HepG2 (cell line): ENCODE data around the gene HMG20B. TPM values are rescaled to one million over a fixed set of nuclear protein-coding genes. Genes with fewer than 3 reads are reported as not detected.

Experiments
- ATAC-seq: fragments of 200-7000 bp; cut with Tn5 transposase; 3 replicates; pipeline ENCODE4 v1.9.1; 2020; ENCODE audit warnings: mild to moderate bottlenecking, moderate library complexity
- BruUV-seq: library from RNA; stranded (reverse); fragments of 400-500 nt; replicated peaks from 2 replicates; lab custom pipeline; 2021; lab: Mats Ljungman, UMichigan
- CTCF ChIA-PET: fragments of 300-600 bp; formaldehyde crosslinking; extraction: SDS; loops from one replicate; lab custom pipeline; 2021; ENCODE audit warnings: low total read pairs, inconsistent platforms, low intra/inter-chr PET ratio; lab: Yijun Ruan, JAX
- POLR2A ChIA-PET: fragments of 350-600 bp; sonication (Branson Sonifier 250); formaldehyde crosslinking; loops from one replicate; lab custom pipeline; 2020; ENCODE audit warnings: antibody characterized with exemption, inconsistent platforms; lab: Yijun Ruan, JAX
- DNase-seq: peaks from one replicate; pipeline ENCODE4 v3.0.0-alpha.2; 2015; ENCODE audit warnings: low spot score
- FAIRE-seq: peaks from 3 replicates; lab custom pipeline; 2011; peaks lifted over from hg19 to GRCh38; lab: Jason Lieb, UNC
- H2AFZ ChIP-seq: one replicate; pipeline ENCODE4 v1.6.1; 2011; ENCODE audit warnings: low read length, inconsistent platforms
- H3K27ac ChIP-seq: fragments of 300-600 bp; 3 replicates; pipeline ENCODE4 v1.8.0; 2011; ENCODE audit warnings: mixed run types, mild to moderate bottlenecking, mixed read lengths, low read length, inconsistent platforms; ENCODE audit not compliant: insufficient read depth; ENCODE audit errors: extremely low read length
- H3K27me3 ChIP-seq, 2 experiments: fragments of 200-600 bp in 1 of 2; 2 replicates in 1 of 2; 3 replicates in 1 of 2; pipeline versions ENCODE4 v1.6.0 to v1.8.0; 2011; ENCODE audit warnings: low read length in 2 of 2, mild to moderate bottlenecking in 2 of 2, moderate library complexity in 2 of 2, inconsistent platforms in 1 of 2; ENCODE audit not compliant: insufficient read depth in 2 of 2, control insufficient read depth in 1 of 2
- H3K36me3 ChIP-seq, 2 experiments: fragments of 200-600 bp in 1 of 2; replicated peaks in 1 of 2; 2 replicates in 1 of 2; 3 replicates in 1 of 2; pipeline versions ENCODE4 v1.5.1 to v1.8.0; 2011; ENCODE audit warnings: low read length in 2 of 2, inconsistent platforms in 1 of 2; ENCODE audit not compliant: insufficient read depth in 2 of 2, control insufficient read depth in 1 of 2
- H3K4me1 ChIP-seq: 2 replicates; pipeline ENCODE4 v1.5.1; 2012; ENCODE audit warnings: low read length, inconsistent platforms; ENCODE audit not compliant: insufficient read depth
- H3K4me2 ChIP-seq: 2 replicates; pipeline ENCODE4 v1.6.0; 2011; ENCODE audit warnings: low read depth, low read length, inconsistent platforms
- H3K4me3 ChIP-seq, 3 experiments: fragments of 200-600 bp in 1 of 3; sonication (generic), shearing (Covaris generic) in 1 of 3; replicated peaks in 1 of 3; 2 replicates each; pipeline ENCODE4 v1.5.1; 2011 to 2016; ENCODE audit warnings: low read length in 3 of 3, inconsistent platforms in 2 of 3, low read depth in 2 of 3, mild to moderate bottlenecking in 2 of 3, control low read depth in 1 of 3, mixed read lengths in 1 of 3; ENCODE audit not compliant: insufficient read depth in 1 of 3
- H3K79me2 ChIP-seq: one replicate; pipeline ENCODE4 v1.6.1; 2011; ENCODE audit warnings: low read length, inconsistent platforms; ENCODE audit not compliant: insufficient read depth
- H3K9ac ChIP-seq: 2 replicates; pipeline ENCODE4 v1.6.0; 2011; ENCODE audit warnings: mild to moderate bottlenecking, low read depth, low read length, inconsistent platforms; ENCODE audit not compliant: insufficient read depth
- H3K9me3 ChIP-seq: 2 replicates; pipeline ENCODE4 v1.5.1; 2012; ENCODE audit warnings: mild to moderate bottlenecking, low read length
- H4K20me1 ChIP-seq: 2 replicates; pipeline ENCODE4 v1.6.0; 2011; ENCODE audit warnings: inconsistent platforms, mild to moderate bottlenecking, low read length, moderate library complexity; ENCODE audit not compliant: insufficient read depth
- BRCA1 ChIP-seq: sonication (generic); formaldehyde crosslinking; IDR thresholded peaks from 2 replicates; pipeline ENCODE4 v1.4.0; 2020; ENCODE audit warnings: missing genetic modification reagents
- BRD4 ChIP-seq: sonication (generic); formaldehyde crosslinking; IDR thresholded peaks from 2 replicates; pipeline ENCODE4 v1.4.0; 2020; ENCODE audit warnings: missing genetic modification reagents
- CAMTA2 ChIP-seq: sonication (generic); formaldehyde crosslinking; IDR thresholded peaks from 2 replicates; pipeline ENCODE4 v1.4.0; 2020; ENCODE audit warnings: mild to moderate bottlenecking, missing genetic modification reagents, borderline replicate concordance
- FOXA1 ChIP-seq, 2 experiments: fragments of 450-650 bp in 1 of 2; sonication (generic) in 1 of 2; formaldehyde crosslinking in 1 of 2; IDR thresholded peaks; 2 replicates each; pipeline versions ENCODE4 v1.4.0 to v1.6.1; 2016 to 2020; ENCODE audit warnings: missing genetic modification reagents in 1 of 2
- HDAC2 ChIP-seq: sonication (generic); formaldehyde crosslinking; IDR thresholded peaks from 2 replicates; pipeline ENCODE4 v1.4.0; 2020; ENCODE audit warnings: missing genetic modification reagents
- MAF1 ChIP-seq: sonication (generic); formaldehyde crosslinking; IDR thresholded peaks from 2 replicates; pipeline ENCODE4 v1.5.0; 2020; ENCODE audit warnings: missing genetic modification reagents, borderline replicate concordance
- MATR3 ChIP-seq: sonication (generic); formaldehyde crosslinking; IDR thresholded peaks from 2 replicates; pipeline ENCODE4 v1.4.0; 2020; ENCODE audit warnings: missing genetic modification reagents
- MTA1 ChIP-seq: sonication (generic); formaldehyde crosslinking; IDR thresholded peaks from 2 replicates; pipeline ENCODE4 v1.4.0; 2020; ENCODE audit warnings: missing genetic modification reagents, mild to moderate bottlenecking, borderline replicate concordance
- NPAS2 ChIP-seq: sonication (generic); formaldehyde crosslinking; IDR thresholded peaks from 2 replicates; pipeline ENCODE4 v1.8.0; 2022; ENCODE audit warnings: mild to moderate bottlenecking, missing genetic modification reagents, borderline replicate concordance
- NR2C2 ChIP-seq: sonication (generic); formaldehyde crosslinking; IDR thresholded peaks from 2 replicates; pipeline ENCODE4 v1.4.0; 2020; ENCODE audit warnings: missing genetic modification reagents, mild to moderate bottlenecking, moderate library complexity, borderline replicate concordance
- POLR2AphosphoS5 ChIP-seq: IDR thresholded peaks from 2 replicates; pipeline ENCODE4 v1.6.1; 2012; ENCODE audit warnings: low read depth, low read length
- RBFOX2 ChIP-seq: fragments of 200-400 bp; formaldehyde crosslinking; IDR thresholded peaks from 2 replicates; pipeline ENCODE4 v1.6.1; 2017; ENCODE audit warnings: low read depth, mild to moderate bottlenecking, low read length
- SAFB2 ChIP-seq: sonication (generic); formaldehyde crosslinking; IDR thresholded peaks from 2 replicates; pipeline ENCODE4 v1.5.1; 2020; ENCODE audit warnings: missing genetic modification reagents, low read depth, mild to moderate bottlenecking, borderline replicate concordance
- SOX13 ChIP-seq, 3 experiments: fragments of 450-650 bp in 1 of 3; sonication (generic) in 1 of 3; formaldehyde crosslinking in 1 of 3; IDR thresholded peaks in 2 of 3; conservative IDR thresholded peaks in 1 of 3; 2 replicates each; pipeline versions ENCODE4 v1.5.0 to v1.6.1; 2016 to 2020; ENCODE audit warnings: antibody characterized with exemption in 1 of 3, mild to moderate bottlenecking in 1 of 3, missing compliant biosample characterization in 1 of 3, missing genetic modification reagents in 1 of 3, moderate library complexity in 1 of 3
- SRSF4 ChIP-seq: fragments of 200-400 bp; formaldehyde crosslinking; IDR thresholded peaks from one replicate; pipeline ENCODE4 v1.6.1; 2018; ENCODE audit warnings: mild to moderate bottlenecking, low read depth, low read length, moderate library complexity; ENCODE audit not compliant: poor library complexity, severe bottlenecking
- TBP ChIP-seq: sonication (generic); formaldehyde crosslinking; IDR thresholded peaks from 2 replicates; pipeline ENCODE4 v1.5.0; 2020; ENCODE audit warnings: missing genetic modification reagents
- ZNF354B ChIP-seq: sonication (generic); formaldehyde crosslinking; IDR thresholded peaks from 2 replicates; pipeline ENCODE4 v1.8.0; 2022; ENCODE audit warnings: mild to moderate bottlenecking, missing genetic modification reagents
- WGBS: methylation state at CpG from one replicate; pipeline ENCODE4 v1.1.6; 2017; ENCODE audit warnings: low lambda C conversion rate; 5-methylcytosine and 5-hydroxymethylcytosine counted together
- in situ Hi-C: cut with HindIII; loops from 2 replicates; pipeline ENCODE4 v1.10.0; 2017; ENCODE audit warnings: low pct_unique_long_range_greater_than_20kb; ENCODE audit not compliant: extremely low pct_ligation_motif_present
- intact Hi-C: fragments of 100-400 bp; cut with micrococcal nuclease; formaldehyde crosslinking; loops from one replicate; pipeline ENCODE4 v1.10.0; 2022; ENCODE audit not compliant: unreplicated experiment
- polyA plus RNA-seq, 8 experiments: library from polyadenylated mRNA; depleted of rRNA in 3 of 8; stranded (reverse) in 7 of 8; unstranded in 1 of 8; fragments of >200 nt; fragmentation: Illumina TruSeq in 4 of 8; extraction: Trizol in 4 of 8; gene quantifications; 2 replicates each; pipeline versions ENCODE4 v1.2.1 to v1.2.3, GENCODE V29; 2011 to 2016; ENCODE audit warnings: low read depth in 4 of 8, missing spikeins in 1 of 8, mixed read lengths in 1 of 8; ENCODE audit not compliant: insufficient read depth in 1 of 8
- total RNA-seq, 5 experiments: library from RNA; depleted of rRNA; stranded (reverse); fragments of >200 nt; fragmentation: Illumina TruSeq; extraction: Trizol; gene quantifications; 2 replicates each; pipeline ENCODE4 v1.2.3, GENCODE V29; 2016; ENCODE audit warnings: low read depth in 1 of 5
- TF ChIP-seq, protein P1 (sequence below): sonication (generic); formaldehyde crosslinking; IDR thresholded peaks from 2 replicates; pipeline ENCODE4 v1.4.0; 2020; ENCODE audit warnings: missing genetic modification reagents
- TF ChIP-seq, protein P2 (sequence below): sonication (generic); formaldehyde crosslinking; IDR thresholded peaks from 2 replicates; pipeline ENCODE4 v1.5.0; 2020; ENCODE audit warnings: missing genetic modification reagents

Gene HMG20B
- total and polyA plus RNA-seq, 2 of the 13 experiments (the other 11 are each of a cell fraction or from before 2014, with no cell fraction given): 23.9 to 29.2 TPM

DNA sequence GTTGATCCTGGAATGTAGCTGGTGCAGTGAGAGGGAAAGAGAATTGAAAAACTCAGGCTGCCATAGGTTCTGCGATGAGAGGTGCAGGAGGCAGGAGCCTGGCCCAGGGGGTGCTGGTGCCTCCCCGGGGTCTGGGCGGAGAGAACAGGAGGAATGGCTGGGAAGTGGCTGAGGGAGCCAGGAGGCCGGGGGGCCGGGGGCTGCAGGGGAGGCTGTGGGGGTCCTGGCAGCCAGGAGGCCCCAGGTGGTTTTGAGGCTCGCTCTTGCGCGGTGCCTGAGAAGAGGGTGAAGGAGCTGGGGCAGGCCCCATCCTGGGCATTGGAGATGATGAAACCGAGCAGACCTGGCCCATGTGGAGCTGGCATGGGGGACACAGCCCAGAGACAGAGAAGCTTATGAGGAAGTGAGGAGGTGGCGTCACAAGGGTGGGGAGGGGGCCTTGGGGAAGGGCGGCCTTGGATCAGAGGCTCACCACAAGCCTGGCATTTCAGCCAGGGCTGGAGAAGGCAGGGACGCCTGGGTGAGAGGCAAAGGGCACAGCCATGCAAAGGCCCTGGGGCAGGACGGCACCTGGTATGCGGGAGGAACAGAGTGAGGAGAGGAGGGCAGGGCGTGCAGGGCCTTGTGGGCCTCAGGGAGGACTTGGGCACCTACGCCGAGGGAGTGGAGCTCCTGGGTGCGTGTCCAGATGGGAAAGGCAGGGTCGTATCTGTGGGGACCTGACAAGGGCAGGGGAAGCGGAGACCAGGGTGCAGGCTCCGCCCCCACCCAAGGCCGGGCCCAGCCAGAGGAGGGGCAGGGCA is 35.1 kb upstream of the HMG20B start:
- Histone ChIP-seq H3K36me3 (peaks cover 5 to 16% of the 10 kb centered on the region in 2 experiments; a peak in 4 of 5 replicates), H3K4me3 (no peak overlapping the region), H3K9ac (no peak overlapping the region), H3K4me1 (no peaks in the 10 kb centered on the region), H4K20me1 (no peaks in the 10 kb centered on the region; the same call in 1 of the 2 replicates), H2AFZ (no peak overlapping the region), H3K79me2 (no peaks in the 10 kb centered on the region), H3K27me3 (no peaks in the 10 kb centered on the region), H3K9me3 (no peaks in the 10 kb centered on the region), H3K27ac (no peak overlapping the region), H3K4me2 (no peak overlapping the region)
- no peak for DNase-seq
- 91% methylated on average over 22 of the region's 22 CpGs for WGBS
- no peak for FAIRE-seq
- no TSS peak for BruUV-seq
- intact Hi-C loops (no loop called here), in situ Hi-C loops (no loop called here)
- CTCF ChIA-PET: no interaction called here
- POLR2A ChIA-PET: no interaction called here
- peak; percentile 18 for ATAC-seq
- TF ChIP-seq, protein P1, sequence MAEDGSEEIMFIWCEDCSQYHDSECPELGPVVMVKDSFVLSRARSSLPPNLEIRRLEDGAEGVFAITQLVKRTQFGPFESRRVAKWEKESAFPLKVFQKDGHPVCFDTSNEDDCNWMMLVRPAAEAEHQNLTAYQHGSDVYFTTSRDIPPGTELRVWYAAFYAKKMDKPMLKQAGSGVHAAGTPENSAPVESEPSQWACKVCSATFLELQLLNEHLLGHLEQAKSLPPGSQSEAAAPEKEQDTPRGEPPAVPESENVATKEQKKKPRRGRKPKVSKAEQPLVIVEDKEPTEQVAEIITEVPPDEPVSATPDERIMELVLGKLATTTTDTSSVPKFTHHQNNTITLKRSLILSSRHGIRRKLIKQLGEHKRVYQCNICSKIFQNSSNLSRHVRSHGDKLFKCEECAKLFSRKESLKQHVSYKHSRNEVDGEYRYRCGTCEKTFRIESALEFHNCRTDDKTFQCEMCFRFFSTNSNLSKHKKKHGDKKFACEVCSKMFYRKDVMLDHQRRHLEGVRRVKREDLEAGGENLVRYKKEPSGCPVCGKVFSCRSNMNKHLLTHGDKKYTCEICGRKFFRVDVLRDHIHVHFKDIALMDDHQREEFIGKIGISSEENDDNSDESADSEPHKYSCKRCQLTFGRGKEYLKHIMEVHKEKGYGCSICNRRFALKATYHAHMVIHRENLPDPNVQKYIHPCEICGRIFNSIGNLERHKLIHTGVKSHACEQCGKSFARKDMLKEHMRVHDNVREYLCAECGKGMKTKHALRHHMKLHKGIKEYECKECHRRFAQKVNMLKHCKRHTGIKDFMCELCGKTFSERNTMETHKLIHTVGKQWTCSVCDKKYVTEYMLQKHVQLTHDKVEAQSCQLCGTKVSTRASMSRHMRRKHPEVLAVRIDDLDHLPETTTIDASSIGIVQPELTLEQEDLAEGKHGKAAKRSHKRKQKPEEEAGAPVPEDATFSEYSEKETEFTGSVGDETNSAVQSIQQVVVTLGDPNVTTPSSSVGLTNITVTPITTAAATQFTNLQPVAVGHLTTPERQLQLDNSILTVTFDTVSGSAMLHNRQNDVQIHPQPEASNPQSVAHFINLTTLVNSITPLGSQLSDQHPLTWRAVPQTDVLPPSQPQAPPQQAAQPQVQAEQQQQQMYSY (CRISPR knock-in tag): no peak
- TF ChIP-seq SRSF4: no peak
- no peak for TF ChIP-seq CAMTA2 (CRISPR knock-in tag)
- no peak for TF ChIP-seq BRD4 (CRISPR knock-in tag)
- TF ChIP-seq SAFB2: no peak
- TF ChIP-seq MTA1 (CRISPR knock-in tag): no peak
- no peak for TF ChIP-seq RBFOX2
- no peak for TF ChIP-seq NR2C2 (CRISPR knock-in tag)
- no peak for TF ChIP-seq ZNF354B (CRISPR knock-in tag)
- peak; percentile 33; the same call in 1 of the 2 replicates for TF ChIP-seq POLR2AphosphoS5
- TF ChIP-seq, protein P2, sequence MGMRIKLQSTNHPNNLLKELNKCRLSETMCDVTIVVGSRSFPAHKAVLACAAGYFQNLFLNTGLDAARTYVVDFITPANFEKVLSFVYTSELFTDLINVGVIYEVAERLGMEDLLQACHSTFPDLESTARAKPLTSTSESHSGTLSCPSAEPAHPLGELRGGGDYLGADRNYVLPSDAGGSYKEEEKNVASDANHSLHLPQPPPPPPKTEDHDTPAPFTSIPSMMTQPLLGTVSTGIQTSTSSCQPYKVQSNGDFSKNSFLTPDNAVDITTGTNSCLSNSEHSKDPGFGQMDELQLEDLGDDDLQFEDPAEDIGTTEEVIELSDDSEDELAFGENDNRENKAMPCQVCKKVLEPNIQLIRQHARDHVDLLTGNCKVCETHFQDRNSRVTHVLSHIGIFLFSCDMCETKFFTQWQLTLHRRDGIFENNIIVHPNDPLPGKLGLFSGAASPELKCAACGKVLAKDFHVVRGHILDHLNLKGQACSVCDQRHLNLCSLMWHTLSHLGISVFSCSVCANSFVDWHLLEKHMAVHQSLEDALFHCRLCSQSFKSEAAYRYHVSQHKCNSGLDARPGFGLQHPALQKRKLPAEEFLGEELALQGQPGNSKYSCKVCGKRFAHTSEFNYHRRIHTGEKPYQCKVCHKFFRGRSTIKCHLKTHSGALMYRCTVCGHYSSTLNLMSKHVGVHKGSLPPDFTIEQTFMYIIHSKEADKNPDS (CRISPR knock-in tag): no peak
- no peak for TF ChIP-seq HDAC2 (CRISPR knock-in tag)
- no peak for TF ChIP-seq MATR3 (CRISPR knock-in tag)
- no peak for TF ChIP-seq NPAS2 (CRISPR knock-in tag)
- no peak for TF ChIP-seq BRCA1 (CRISPR knock-in tag)
- no peak for TF ChIP-seq TBP
- no peak for TF ChIP-seq MAF1 (CRISPR knock-in tag)
- no peak for TF ChIP-seq FOXA1 (IDR thresholded peaks at IDR 0.05)
- TF ChIP-seq FOXA1 (CRISPR knock-in tag; IDR thresholded peaks at IDR 0.05): no peak
- no peak for TF ChIP-seq SOX13 (IDR thresholded peaks at IDR 0.05)
- TF ChIP-seq SOX13 (CRISPR knock-in tag; conservative IDR thresholded peaks at IDR 0.05 in 1 of 2, IDR thresholded peaks at IDR 0.05 in 1 of 2): no peak
